GM18858 (cell line): ENCODE data around the gene RNF138.
"Not testable (repeated sequence)": the region's sequence is repeated elsewhere in the genome, so short reads cannot be mapped to it uniquely, and the experiment has no call there.

Experiments used
- ATAC-seq: cut with Tn5 transposase; IDR thresholded peaks from one replicate; pipeline ENCODE4 v1.9.1; 2021; ENCODE audit not compliant: unreplicated experiment

The RNF138 gene

GRCh38 chr18:32091724-32092421 lies at the start of gene RNF138:
Gene RNF138, plus strand, starts transcription at chr18:32091874. Its CDS starts 903 bp downstream, at chr18:32092777.
- ATAC-seq: peak; percentile 43

DNA sequence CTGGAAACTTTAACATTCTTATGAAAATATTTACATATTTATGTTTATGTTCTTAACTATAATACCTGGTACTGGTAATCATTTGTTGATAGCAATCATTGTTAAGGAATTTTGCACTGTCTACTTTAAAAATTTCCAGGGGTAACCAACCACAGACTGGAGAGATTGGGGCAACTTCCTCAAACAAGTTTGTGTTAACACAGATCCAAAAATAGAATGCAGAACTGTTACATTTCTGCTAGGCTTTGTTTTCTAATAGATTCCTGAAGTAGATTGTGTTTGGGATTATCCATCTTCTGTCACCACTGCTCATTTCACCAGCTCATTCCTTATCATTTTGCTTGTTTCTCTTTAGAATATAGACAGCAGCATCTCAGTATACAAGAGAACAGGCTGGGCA lies 49.3 kb upstream of the RNF138 start:
- ATAC-seq: peak; percentile 43

- ATAC-seq: peak; percentile 67
Observed at GRCh38 chr18:32048507-32049091, 43.1 kb upstream of the RNF138 start.

DNA sequence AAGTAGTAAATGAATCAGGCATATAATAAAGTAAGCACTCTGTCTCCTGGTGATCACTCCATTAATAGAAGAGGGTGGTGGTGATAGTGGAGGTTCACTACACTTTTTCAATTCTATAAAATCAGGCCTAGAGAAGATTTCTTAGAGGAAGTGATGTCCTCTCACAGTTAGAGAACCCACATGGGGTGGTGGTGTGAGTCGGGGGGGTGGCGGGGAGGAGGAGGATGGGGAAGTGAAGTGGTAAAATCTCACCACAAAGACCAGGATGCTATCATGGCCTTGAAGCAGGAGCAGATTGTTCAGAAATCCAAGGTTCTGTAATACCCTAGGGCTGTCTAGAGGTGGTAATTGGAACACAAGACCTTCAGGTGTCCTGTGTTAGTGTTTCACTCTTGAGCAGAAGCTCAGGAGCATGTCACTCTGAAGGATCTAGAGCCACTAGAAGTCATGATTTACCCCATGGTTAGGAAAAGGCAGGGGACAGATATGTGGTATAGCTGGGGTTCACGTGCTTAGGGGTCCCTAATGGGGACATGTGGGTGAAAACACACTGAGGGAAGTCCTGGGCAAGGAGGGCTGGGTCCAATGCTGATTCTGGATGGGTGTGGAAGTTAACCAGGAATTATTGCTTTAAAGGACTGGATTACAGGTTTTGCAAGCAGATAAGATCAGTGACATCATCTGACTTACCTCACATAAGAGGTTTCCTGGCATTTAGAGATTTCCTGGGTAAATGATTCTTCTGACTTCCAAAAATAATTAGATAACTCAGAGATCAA lies 42.1 kb upstream of the RNF138 start:
- ATAC-seq: no peak

GRCh38 chr18:32056613-32057358 lies 34.9 kb upstream of the RNF138 start:
- ATAC-seq: no peak

DNA sequence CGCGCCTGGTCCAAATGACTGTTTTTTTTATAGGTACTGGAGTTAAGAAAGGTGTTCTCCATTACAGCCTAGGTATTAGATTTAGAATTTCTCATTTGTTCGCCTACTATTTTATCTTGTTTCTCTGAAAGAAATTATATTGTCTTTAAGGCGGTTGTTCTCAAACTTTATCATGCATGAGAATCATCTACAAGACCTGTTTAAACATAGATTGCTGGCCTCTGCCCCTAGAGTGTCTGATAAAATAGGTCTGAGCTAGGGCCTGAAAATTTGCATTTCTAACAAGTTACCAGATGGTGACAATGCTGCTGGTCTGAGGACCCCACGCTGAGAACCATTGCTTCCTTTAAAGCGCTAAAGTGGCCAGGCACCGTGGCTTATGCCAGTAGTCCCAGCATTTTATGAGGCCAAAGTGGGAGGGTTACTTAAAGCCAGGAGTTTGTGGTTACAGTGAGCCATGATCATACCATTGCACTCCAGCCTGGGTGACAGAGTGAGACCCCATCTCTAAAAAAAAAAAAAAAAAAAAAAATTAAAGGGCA lies 34.0 kb upstream of the RNF138 start:
- no peak for ATAC-seq

DNA sequence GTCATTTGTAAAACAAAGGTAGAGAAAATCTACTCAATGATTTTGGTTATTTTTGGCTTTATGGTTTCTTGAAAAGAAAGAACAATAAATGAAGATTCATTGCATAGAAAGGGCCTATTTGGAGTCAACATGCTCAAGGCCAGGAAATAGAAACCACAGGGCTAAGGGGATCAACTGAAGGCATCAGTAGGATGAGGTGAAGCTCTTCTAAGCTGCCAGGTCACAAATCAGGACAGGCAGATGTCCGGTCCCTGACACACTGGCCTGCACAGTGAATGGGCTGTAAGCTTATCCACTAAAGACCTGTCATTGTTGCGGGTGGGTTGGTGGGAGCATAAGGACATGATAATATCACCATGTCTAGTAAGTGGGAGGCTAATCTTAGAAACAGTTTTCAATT lies 31.6 kb upstream of the RNF138 start:
- no peak for ATAC-seq

DNA sequence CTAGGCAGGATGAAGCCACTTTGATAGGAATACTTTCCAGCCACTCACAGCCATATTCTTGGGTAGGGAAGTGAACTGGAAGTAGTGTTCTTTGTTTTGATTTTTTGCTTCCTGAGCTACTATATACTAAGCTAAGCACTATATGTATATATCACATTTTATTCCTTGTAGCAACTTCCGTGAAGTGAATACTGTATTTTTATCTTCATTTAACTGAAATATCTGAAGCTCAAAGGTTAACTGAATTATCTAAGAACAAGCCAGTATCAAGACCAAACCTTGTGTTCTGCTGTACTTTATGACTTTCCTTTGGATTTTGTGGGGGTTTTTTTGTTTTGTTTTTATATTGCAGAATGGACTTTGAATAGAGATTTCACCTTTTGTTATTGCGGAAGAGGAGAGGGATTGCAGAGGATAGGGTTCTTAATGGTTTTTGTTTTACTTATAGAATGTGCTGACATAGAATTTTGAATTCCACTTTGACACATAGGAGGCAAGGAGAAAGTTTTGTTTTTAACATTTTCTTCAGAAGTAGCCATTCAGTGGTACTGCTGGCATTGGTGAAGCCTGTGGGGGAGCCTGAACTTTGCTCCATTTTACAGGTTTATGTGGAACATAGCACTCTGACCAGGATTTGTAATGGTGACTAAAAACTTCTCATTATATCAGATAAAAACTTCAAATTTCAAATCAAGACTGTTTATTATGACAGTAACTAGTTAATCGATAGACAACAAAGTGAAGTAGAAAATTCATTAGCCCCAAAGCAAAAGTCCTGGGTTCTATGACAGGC lies 24.1 kb upstream of the RNF138 start:
- no peak for ATAC-seq

DNA sequence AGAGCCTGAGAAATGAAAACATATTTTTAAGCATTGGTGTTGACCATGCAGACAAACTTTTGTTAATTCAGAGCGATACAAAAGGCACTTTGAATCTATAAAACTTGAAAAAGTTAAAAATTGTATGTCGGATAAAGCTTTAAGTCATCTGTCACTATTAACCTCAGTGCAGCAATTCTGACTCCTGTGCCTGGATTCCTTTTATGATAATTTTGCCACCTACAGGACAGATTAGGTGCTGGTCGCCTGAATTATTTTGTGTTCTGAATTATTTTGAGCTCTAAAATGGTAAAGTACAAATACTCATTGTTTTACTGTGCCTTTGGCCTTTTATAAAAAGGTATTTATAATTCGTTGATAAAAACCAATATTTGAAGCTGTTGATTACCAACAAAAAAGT lies 19.4 kb upstream of the RNF138 start:
- ATAC-seq: peak; percentile 80

DNA sequence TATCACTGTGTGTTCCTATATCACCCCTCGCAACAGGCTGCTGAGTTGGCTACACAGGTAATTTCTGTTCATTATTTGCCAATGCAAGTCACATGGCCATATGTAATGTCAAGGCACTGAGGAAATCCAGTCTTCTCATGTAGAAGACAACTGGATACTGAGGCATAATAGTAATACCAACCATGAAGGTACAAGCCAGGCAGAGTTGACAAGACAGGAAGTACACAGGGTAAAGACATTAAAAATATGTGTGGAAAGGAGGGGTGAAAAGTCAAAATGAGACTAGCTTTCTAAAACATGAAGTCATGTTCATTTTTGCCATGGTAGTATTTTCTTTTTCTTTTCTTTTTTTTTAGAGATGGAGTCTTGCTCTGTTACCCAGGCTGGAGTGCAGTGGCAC lies 17.5 kb upstream of the RNF138 start:
- ATAC-seq: no peak

GRCh38 chr18:32078845-32079244 lies 12.8 kb upstream of the RNF138 start:
- no peak for ATAC-seq

- no peak for ATAC-seq
Observed at GRCh38 chr18:32081881-32082280, 9.8 kb upstream of the RNF138 start.

- no peak for ATAC-seq
Observed at GRCh38 chr18:32083781-32084180, 7.9 kb upstream of the RNF138 start.

- no peak for ATAC-seq
Observed at GRCh38 chr18:32086881-32087280, 4.8 kb upstream of the RNF138 start.

GRCh38 chr18:32090831-32091230 lies 843 bp upstream of the RNF138 start:
- not testable (repeated sequence) for ATAC-seq

- no peak for ATAC-seq
Observed at GRCh38 chr18:32091325-32091723, 350 bp upstream of the RNF138 start.

- ATAC-seq: peak; percentile 65
Observed at GRCh38 chr18:32092422-32093101, 888 bp downstream of the RNF138 start.

DNA sequence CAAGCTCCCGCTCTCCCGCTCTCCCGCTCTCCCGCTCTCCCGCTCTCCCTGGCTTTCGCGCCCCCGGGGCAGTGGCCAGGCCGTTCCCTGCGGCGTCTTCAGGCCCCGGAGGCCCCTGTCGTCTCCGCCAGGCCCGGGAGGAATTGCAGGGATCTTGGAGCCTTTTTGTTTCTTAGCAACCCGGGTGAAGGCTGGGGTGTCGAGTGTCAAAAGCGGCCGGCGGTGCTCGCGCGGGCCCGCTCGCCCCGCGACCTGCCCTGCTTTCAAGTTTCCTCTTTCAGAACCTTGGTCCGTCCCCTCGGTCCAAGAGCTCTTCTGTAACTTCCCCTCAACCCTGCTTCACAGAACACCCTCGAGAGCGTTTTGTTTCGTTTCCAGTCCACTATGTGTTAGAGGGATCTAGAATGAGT lies 1.4 kb downstream of the RNF138 start:
- ATAC-seq: peak; percentile 30

DNA sequence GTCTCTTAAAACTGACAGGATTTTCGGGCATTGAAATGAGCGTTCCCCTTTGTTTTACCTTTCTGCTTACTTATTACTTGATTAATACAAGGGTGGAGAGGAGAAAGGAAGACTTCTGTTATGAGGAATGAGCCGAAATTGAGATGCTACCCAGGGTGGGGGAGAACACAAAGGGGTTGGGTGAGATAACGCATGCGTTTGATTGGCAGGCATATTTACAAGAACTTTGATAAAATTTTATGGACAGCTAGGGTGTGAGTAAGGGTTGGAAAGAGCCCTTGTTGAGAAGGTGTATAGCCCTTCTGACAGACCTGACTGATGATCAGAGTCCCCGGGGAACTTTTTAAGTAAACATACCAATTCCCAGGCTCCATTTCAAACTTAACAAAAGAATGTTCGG lies 1.8 kb downstream of the RNF138 start:
- ATAC-seq: peak; percentile 1
